Progenitor cell of endocrine pancreas (in vitro differentiated cells): ENCODE data around the gene PPM1H. TPM values are rescaled to one million over a fixed set of nuclear protein-coding genes. Genes with fewer than 3 reads are reported as not detected.

Experiments used
- DNase-seq: peaks from one replicate; pipeline ENCODE4 v3.0.0; 2021; ENCODE audit warnings: low spot score; ENCODE audit not compliant: unreplicated experiment
- H3K27ac Mint-ChIP-seq: 2 replicates; pipeline ENCODE4 v1.8.0; 2021; ENCODE audit warnings: mild to moderate bottlenecking, moderate library complexity, mixed read lengths
- H3K27me3 Mint-ChIP-seq: 2 replicates; pipeline ENCODE4 v1.8.0; 2021; ENCODE audit warnings: mixed read lengths
- H3K36me3 Mint-ChIP-seq: 2 replicates; pipeline ENCODE4 v1.8.0; 2022; ENCODE audit warnings: mixed read lengths; ENCODE audit not compliant: insufficient read depth
- H3K4me1 Mint-ChIP-seq: 2 replicates; pipeline ENCODE4 v1.8.0; 2021; ENCODE audit warnings: low read depth, mixed read lengths
- H3K4me3 Mint-ChIP-seq: 2 replicates; pipeline ENCODE4 v1.8.0; 2021; ENCODE audit warnings: low read depth, mild to moderate bottlenecking, moderate library complexity, mixed read lengths
- H3K9me3 Mint-ChIP-seq: 2 replicates; pipeline ENCODE4 v1.8.0; 2021; ENCODE audit warnings: low read depth, mixed read lengths
- CTCF ChIP-seq: fragments of 200-600 bp; sonication (generic); IDR thresholded peaks from one replicate; pipeline ENCODE4 v1.5.0; 2021; ENCODE audit warnings: antibody characterized with exemption, mild to moderate bottlenecking; ENCODE audit not compliant: unreplicated experiment
- total RNA-seq: library from RNA; stranded (reverse); gene quantifications from 2 replicates; pipeline ENCODE4 v1.2.1, GENCODE V29; 2021

PPM1H gene
- total RNA-seq, 1 donor from 2014 or later: 25.4 TPM

- H3K27ac Mint-ChIP-seq: no peak overlapping the region
- no peak for DNase-seq
- H3K9me3 Mint-ChIP-seq: no peaks in the 10 kb centered on the region
- TF ChIP-seq CTCF: no peak
- peaks cover 4% of the 10 kb centered on the region for H3K27me3 Mint-ChIP-seq
- no peak overlapping the region for H3K4me3 Mint-ChIP-seq
- H3K36me3 Mint-ChIP-seq: peaks cover 5% of the 10 kb centered on the region
- no peaks in the 10 kb centered on the region for H3K4me1 Mint-ChIP-seq
Observed at GRCh38 chr12:62781136-62781880, 153.6 kb downstream of the PPM1H start.

GRCh38 chr12:62779488-62779887 lies 155.5 kb downstream of the PPM1H start:
- H3K4me3 Mint-ChIP-seq: no peak overlapping the region
- H3K27ac Mint-ChIP-seq: no peak overlapping the region
- no peak for DNase-seq
- H3K4me1 Mint-ChIP-seq: no peaks in the 10 kb centered on the region
- no peak for TF ChIP-seq CTCF
- peaks cover 4% of the 10 kb centered on the region for H3K27me3 Mint-ChIP-seq
- H3K36me3 Mint-ChIP-seq: no peaks in the 10 kb centered on the region
- H3K9me3 Mint-ChIP-seq: no peaks in the 10 kb centered on the region

- H3K27me3 Mint-ChIP-seq: peaks cover 4% of the 10 kb centered on the region
- DNase-seq: no peak
- H3K27ac Mint-ChIP-seq: no peak overlapping the region
- no peaks in the 10 kb centered on the region for H3K4me1 Mint-ChIP-seq
- H3K36me3 Mint-ChIP-seq: no peaks in the 10 kb centered on the region
- no peak for TF ChIP-seq CTCF
- no peaks in the 10 kb centered on the region for H3K9me3 Mint-ChIP-seq
- H3K4me3 Mint-ChIP-seq: no peak overlapping the region
Observed at GRCh38 chr12:62778187-62778586, 156.8 kb downstream of the PPM1H start.

GRCh38 chr12:62776997-62777396 lies 158.0 kb downstream of the PPM1H start:
- Mint-ChIP-seq H3K9me3 (no peaks in the 10 kb centered on the region), H3K27ac (no peak overlapping the region), H3K4me3 (no peak overlapping the region), H3K27me3 (peaks cover 4% of the 10 kb centered on the region), H3K36me3 (no peaks in the 10 kb centered on the region), H3K4me1 (peaks cover 1% of the 10 kb centered on the region)
- no peak for DNase-seq
- TF ChIP-seq CTCF: no peak

- no peaks in the 10 kb centered on the region for H3K36me3 Mint-ChIP-seq
- no peak overlapping the region for H3K4me3 Mint-ChIP-seq
- peaks cover 1% of the 10 kb centered on the region for H3K4me1 Mint-ChIP-seq
- peaks cover 2% of the 10 kb centered on the region for H3K27me3 Mint-ChIP-seq
- H3K9me3 Mint-ChIP-seq: no peaks in the 10 kb centered on the region
- DNase-seq: no peak
- TF ChIP-seq CTCF: no peak
- H3K27ac Mint-ChIP-seq: no peak overlapping the region
Observed at GRCh38 chr12:62776575-62776974, 158.4 kb downstream of the PPM1H start.
